A549 treated with AZD2906 at 1 μM for 4 hours (cell line): ENCODE data around the gene CD70. TPM values are rescaled to one million over a fixed set of nuclear protein-coding genes. Genes with fewer than 3 reads are reported as not detected.

ENCODE experiments used
- total RNA-seq: library from RNA; stranded (reverse); fragments of 200-300 nt; extraction: Qiagen RNA extraction; gene quantifications from 5 replicates; pipeline ENCODE4 v1.2.3, GENCODE V29; 2022

CD70 gene, protein sequence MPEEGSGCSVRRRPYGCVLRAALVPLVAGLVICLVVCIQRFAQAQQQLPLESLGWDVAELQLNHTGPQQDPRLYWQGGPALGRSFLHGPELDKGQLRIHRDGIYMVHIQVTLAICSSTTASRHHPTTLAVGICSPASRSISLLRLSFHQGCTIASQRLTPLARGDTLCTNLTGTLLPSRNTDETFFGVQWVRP
- 12.1 to 25.6 TPM (median 19.9 TPM) in 5 replicates for total RNA-seq

GRCh38 chr19:6590827-6591319, at the start of gene CD70:
Gene CD70 (minus strand): TSS chr19:6591150. CDS start chr19:6591002, 148 bp downstream.

Other genes starting within 250 kb of the CD70 start
- gene CLPP, start 229.6 kb downstream of the CD70 start, total RNA-seq = 43.6 to 76.8 TPM (median 73.7 TPM) in 5 replicates
- 17.1 to 40.8 TPM (median 36.2 TPM) in 5 replicates for gene ALKBH7, start 218.4 kb downstream of the CD70 start, total RNA-seq
- gene PSPN, start 215.2 kb downstream of the CD70 start, total RNA-seq = 0.51 to 1.1 TPM (median 0.75 TPM) in 5 replicates
- gene GTF2F1, start 198.0 kb downstream of the CD70 start, total RNA-seq = 52.5 to 56.7 TPM (median 56.4 TPM) in 5 replicates
- 190 to 207 TPM (median 197 TPM) in 5 replicates for gene KHSRP, start 166.3 kb downstream of the CD70 start, total RNA-seq
- 0.08 to 0.15 TPM (median 0.14 TPM) in 4 of 5 replicates, not detected in the other for gene SLC25A41, start 157.4 kb downstream of the CD70 start, total RNA-seq
- gene SLC25A23, start 131.4 kb downstream of the CD70 start, total RNA-seq = 16.8 to 19.2 TPM (median 17.5 TPM) in 5 replicates
- 2.9 to 5.1 TPM (median 4.1 TPM) in 5 replicates for gene CRB3, start 126.9 kb downstream of the CD70 start, total RNA-seq
- gene DENND1C, start 109.4 kb downstream of the CD70 start, total RNA-seq = 0.08 to 0.25 TPM (median 0.22 TPM) in 5 replicates
- gene TUBB4A, start 88.8 kb downstream of the CD70 start, total RNA-seq = 6.7 to 7.3 TPM (median 7.0 TPM) in 5 replicates
- gene TNFSF9, start 60.1 kb downstream of the CD70 start, total RNA-seq = 2.4 to 4.6 TPM (median 3.7 TPM) in 5 replicates
- gene TNFSF14, start 79.0 kb upstream of the CD70 start, total RNA-seq = 0.04 to 0.17 TPM (median 0.07 TPM) in 5 replicates
- gene C3, start 129.5 kb upstream of the CD70 start, total RNA-seq = 39.7 to 51.9 TPM (median 46.5 TPM) in 5 replicates
- gene GPR108, start 146.4 kb upstream of the CD70 start, total RNA-seq = 31.8 to 42.8 TPM (median 41.4 TPM) in 5 replicates
- 82.5 to 100 TPM (median 95.0 TPM) in 5 replicates for gene TRIP10, start 148.5 kb upstream of the CD70 start, total RNA-seq
- gene SH2D3A, start 176.3 kb upstream of the CD70 start, total RNA-seq = 15.2 to 19.9 TPM (median 19.1 TPM) in 5 replicates
- 6.2 to 8.2 TPM (median 6.7 TPM) in 5 replicates for gene VAV1, start 181.6 kb upstream of the CD70 start, total RNA-seq